Spleen (tissue), 7 donors: Measurements from ENCODE around the gene KRT7.

Experiments used
- POLR2AphosphoS5 ChIP-seq, 3 donors: sonication (generic); formaldehyde crosslinking; IDR thresholded peaks; one replicate each; pipeline ENCODE4 v1.5.1; 2017; ENCODE audit warnings: antibody characterized with exemption in 3 of 3
- TF ChIP-seq, protein P1 (sequence below), 11 experiments: fragments of 200-600 bp in 7 of 11; fragments of 450-650 bp in 4 of 11; sonication (generic) in 4 of 11; IDR thresholded peaks in 8 of 11; conservative IDR thresholded peaks in 3 of 11; 1 replicate in 7 of 11; 2 replicates in 4 of 11; pipeline versions ENCODE4 v1.4.0 to v1.8.0; 2016 to 2021; ENCODE audit warnings: antibody characterized with exemption in 11 of 11, inconsistent platforms in 4 of 11, mild to moderate bottlenecking in 1 of 11
- donor health status: DM: no; HTN: no; CAD: no; lungs with moderate emphysema.
- donor health status: DM: no; HTN: no; CAD: no.
- donor health status: DM: no; HTN: no; CAD: no.

DNA sequence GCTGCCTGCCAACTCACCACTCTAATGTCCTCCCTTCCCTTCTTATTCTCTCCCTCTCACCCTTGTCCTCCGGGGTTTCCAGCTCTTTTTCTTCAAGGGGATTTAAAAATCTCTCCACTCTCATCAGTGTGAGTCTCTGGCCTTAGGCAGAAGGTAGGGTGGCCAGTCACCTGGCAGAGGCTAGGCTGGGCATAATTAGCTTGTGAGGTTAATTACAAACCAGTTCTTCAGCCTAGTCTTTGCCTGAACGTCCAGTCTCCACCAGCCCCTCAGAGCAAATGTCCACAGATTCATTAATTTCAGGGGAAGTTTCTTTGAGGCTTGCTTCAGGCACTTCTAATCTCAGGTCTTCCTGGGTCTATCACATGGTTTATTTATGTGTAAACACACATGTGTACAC is 6.7 kb downstream of the KRT7 start:
- TF ChIP-seq POLR2AphosphoS5 (IDR thresholded peaks at IDR 0.05), result no peak
- TF ChIP-seq, protein P1, sequence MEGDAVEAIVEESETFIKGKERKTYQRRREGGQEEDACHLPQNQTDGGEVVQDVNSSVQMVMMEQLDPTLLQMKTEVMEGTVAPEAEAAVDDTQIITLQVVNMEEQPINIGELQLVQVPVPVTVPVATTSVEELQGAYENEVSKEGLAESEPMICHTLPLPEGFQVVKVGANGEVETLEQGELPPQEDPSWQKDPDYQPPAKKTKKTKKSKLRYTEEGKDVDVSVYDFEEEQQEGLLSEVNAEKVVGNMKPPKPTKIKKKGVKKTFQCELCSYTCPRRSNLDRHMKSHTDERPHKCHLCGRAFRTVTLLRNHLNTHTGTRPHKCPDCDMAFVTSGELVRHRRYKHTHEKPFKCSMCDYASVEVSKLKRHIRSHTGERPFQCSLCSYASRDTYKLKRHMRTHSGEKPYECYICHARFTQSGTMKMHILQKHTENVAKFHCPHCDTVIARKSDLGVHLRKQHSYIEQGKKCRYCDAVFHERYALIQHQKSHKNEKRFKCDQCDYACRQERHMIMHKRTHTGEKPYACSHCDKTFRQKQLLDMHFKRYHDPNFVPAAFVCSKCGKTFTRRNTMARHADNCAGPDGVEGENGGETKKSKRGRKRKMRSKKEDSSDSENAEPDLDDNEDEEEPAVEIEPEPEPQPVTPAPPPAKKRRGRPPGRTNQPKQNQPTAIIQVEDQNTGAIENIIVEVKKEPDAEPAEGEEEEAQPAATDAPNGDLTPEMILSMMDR (IDR thresholded peaks at IDR 0.05 in 8 of 11, conservative IDR thresholded peaks at IDR 0.05 in 3 of 11), result no peak
